GM12878 (cell line): Measurements from ENCODE around the gene AFMID. TPM values are rescaled to one million over a fixed set of nuclear protein-coding genes. Genes with fewer than 3 reads are reported as not detected.
"Not testable (repeated sequence)": the region's sequence is repeated elsewhere in the genome, so short reads cannot be mapped to it uniquely, and the experiment has no call there.

ENCODE experiments used
- ATAC-seq: fragments of 200-7000 bp; cut with Tn5 transposase; 3 replicates; pipeline ENCODE4 v1.9.1; 2020; ENCODE audit warnings: mild to moderate bottlenecking, moderate library complexity
- BruUV-seq: library from RNA; stranded (reverse); fragments of 400-500 nt; replicated peaks from 2 replicates; lab custom pipeline; 2021; lab: Mats Ljungman, UMichigan
- CTCF ChIA-PET: fragments of 300-600 bp; sonication (Branson Sonifier 250); formaldehyde crosslinking; extraction: SDS; loops from one replicate; lab custom pipeline; 2021; ENCODE audit warnings: inconsistent platforms; lab: Yijun Ruan, JAX
- POLR2A ChIA-PET: fragments of 350-600 bp; formaldehyde crosslinking; extraction: SDS; loops from one replicate; lab custom pipeline; 2021; ENCODE audit warnings: inconsistent platforms; lab: Charles Lee
- RAD21 ChIA-PET: fragments of 300-600 bp; sonication (Branson Sonifier 250); formaldehyde crosslinking; loops from one replicate; lab custom pipeline; 2023; ENCODE audit warnings: antibody characterized with exemption; ENCODE audit not compliant: unreplicated experiment; lab: Charles Lee
- SMC1A ChIA-PET: fragments of 300-600 bp; sonication (Branson Sonifier 250); formaldehyde crosslinking; loops from one replicate; lab custom pipeline; 2023; ENCODE audit not compliant: unreplicated experiment, uncharacterized antibody; lab: Charles Lee
- DNase-seq: peaks from one replicate; pipeline ENCODE4 v3.0.0-alpha.2; 2011; ENCODE audit warnings: low read depth, low spot score
- FAIRE-seq: peaks from 3 replicates; lab custom pipeline; 2011; peaks lifted over from hg19 to GRCh38; lab: Jason Lieb, UNC
- H2AFZ ChIP-seq: 2 replicates; pipeline ENCODE4 v1.6.0; 2011; ENCODE audit warnings: low read depth, low read length, control low read depth; ENCODE audit not compliant: control insufficient read depth
- H3K27ac ChIP-seq: 2 replicates; pipeline ENCODE4 v1.5.1; 2011; ENCODE audit warnings: control low read depth; ENCODE audit not compliant: control insufficient read depth, insufficient read depth
- H3K27me3 ChIP-seq, 2 experiments: replicated peaks in 1 of 2; 2 replicates each; pipeline versions ENCODE4 v1.6.0 to v1.6.1; 2011; ENCODE audit warnings: low read length in 1 of 2; ENCODE audit not compliant: control insufficient read depth in 2 of 2, insufficient read depth in 2 of 2
- H3K36me3 ChIP-seq, 2 experiments: 2 replicates each; pipeline ENCODE4 v1.5.1; 2011; ENCODE audit warnings: low read length in 1 of 2; ENCODE audit not compliant: control insufficient read depth in 2 of 2, insufficient read depth in 2 of 2
- H3K4me1 ChIP-seq: 2 replicates; pipeline ENCODE4 v1.6.1; 2011; ENCODE audit warnings: mild to moderate bottlenecking, low read length, moderate library complexity, mixed read lengths; ENCODE audit not compliant: control insufficient read depth, insufficient read depth
- H3K4me2 ChIP-seq: 2 replicates; pipeline ENCODE4 v1.6.0; 2011; ENCODE audit warnings: control low read depth; ENCODE audit not compliant: control insufficient read depth, insufficient read depth
- H3K4me3 ChIP-seq: fragments of 200-600 bp; sonication (generic); 2 replicates; pipeline ENCODE4 v1.5.1; 2016
- H3K79me2 ChIP-seq: 2 replicates; pipeline ENCODE4 v1.6.0; 2011; ENCODE audit warnings: low read length; ENCODE audit not compliant: control insufficient read depth, insufficient read depth
- H3K9ac ChIP-seq: 2 replicates; pipeline ENCODE4 v1.8.0; 2011; ENCODE audit warnings: low read length, control low read depth, mixed read lengths; ENCODE audit not compliant: control insufficient read depth, insufficient read depth
- H3K9me3 ChIP-seq: replicated peaks from 3 replicates; pipeline ENCODE4 v1.5.1; 2011; ENCODE audit warnings: mild to moderate bottlenecking, low read length; ENCODE audit not compliant: control insufficient read depth, insufficient read depth
- H4K20me1 ChIP-seq: 2 replicates; pipeline ENCODE4 v1.6.0; 2011; ENCODE audit not compliant: control insufficient read depth, insufficient read depth
- CBX5 ChIP-seq: sonication (generic); IDR thresholded peaks from 2 replicates; pipeline ENCODE4 v1.6.1; 2016; ENCODE audit warnings: low read depth, moderate library complexity, mild to moderate bottlenecking, inconsistent platforms
- CREB1 ChIP-seq: IDR thresholded peaks from 2 replicates; pipeline ENCODE4 v1.6.1; 2012; ENCODE audit warnings: low read depth, mild to moderate bottlenecking, inconsistent platforms
- HCFC1 ChIP-seq: fragments of 150-350 bp; IDR thresholded peaks from 2 replicates; pipeline ENCODE4 v1.6.1; 2014; ENCODE audit warnings: low read length
- MEF2B ChIP-seq: fragments of 450-650 bp; IDR thresholded peaks from 2 replicates; pipeline ENCODE4 v1.6.1; 2018; ENCODE audit warnings: mild to moderate bottlenecking, moderate library complexity; ENCODE audit not compliant: partially characterized antibody, poor library complexity, severe bottlenecking
- MTA3 ChIP-seq: IDR thresholded peaks from 2 replicates; pipeline ENCODE4 v1.6.1; 2012; ENCODE audit warnings: low read length, inconsistent platforms, borderline replicate concordance
- MYB ChIP-seq: fragments of 150-350 bp; IDR thresholded peaks from 2 replicates; pipeline ENCODE4 v1.6.1; 2014; ENCODE audit warnings: mild to moderate bottlenecking, low read depth, low read length, borderline replicate concordance
- RELA ChIP-seq: fragments of 450-650 bp; IDR thresholded peaks from 2 replicates; pipeline ENCODE4 v1.8.0; 2014; ENCODE audit warnings: borderline replicate concordance; ENCODE audit not compliant: partially characterized antibody
- RELB ChIP-seq: fragments of 450-650 bp; IDR thresholded peaks from 2 replicates; pipeline ENCODE4 v1.6.1; 2017; ENCODE audit warnings: low read depth, mild to moderate bottlenecking, moderate library complexity
- SIX5 ChIP-seq: IDR thresholded peaks from 2 replicates; pipeline ENCODE4 v1.6.1; 2011; ENCODE audit warnings: mild to moderate bottlenecking, low read depth, low read length, moderate library complexity; ENCODE audit not compliant: severe bottlenecking
- SUZ12 ChIP-seq: fragments of 200-600 bp; sonication (generic); IDR thresholded peaks from one replicate; pipeline ENCODE4 v1.6.1; 2018; ENCODE audit warnings: antibody characterized with exemption, mild to moderate bottlenecking; ENCODE audit not compliant: unreplicated experiment
- ZBTB4 ChIP-seq: fragments of 450-650 bp; formaldehyde crosslinking; IDR thresholded peaks from 2 replicates; pipeline ENCODE4 v1.4.0; 2022; ENCODE audit warnings: mild to moderate bottlenecking, moderate library complexity
- ZNF274 ChIP-seq: IDR thresholded peaks from one replicate; pipeline ENCODE4 v1.8.0; 2011; ENCODE audit not compliant: insufficient read length, insufficient read depth
- WGBS: methylation state at CpG from one replicate; pipeline ENCODE4 v1.1.6; 2016; ENCODE audit warnings: low lambda C conversion rate; ENCODE audit not compliant: insufficient replicate concordance, insufficient coverage; ENCODE audit errors: missing lambda C conversion rate; 5-methylcytosine and 5-hydroxymethylcytosine counted together
- in situ Hi-C: fragments of 300-500 bp; cut with MboI; formaldehyde crosslinking; loops from 9 replicates; pipeline ENCODE4 v1.14.3; 2018; ENCODE audit warnings: mixed read lengths
- intact Hi-C: fragments of 100-400 bp; cut with micrococcal nuclease; formaldehyde crosslinking; loops from one replicate; pipeline ENCODE4 v1.14.2; 2022; ENCODE audit not compliant: unreplicated experiment
- polyA plus RNA-seq, 11 experiments: library from polyadenylated mRNA; depleted of rRNA in 4 of 11; unstranded in 6 of 11; stranded (reverse) in 5 of 11; fragments of >200 nt; fragmentation: Nextera tagmentation in 4 of 11; fragmentation: Illumina TruSeq in 1 of 11; extraction: Ambion mirVana in 4 of 11; extraction: Trizol in 1 of 11; gene quantifications; 1 replicate in 1 of 11; 2 replicates in 10 of 11; pipeline versions ENCODE4 v1.2.1 to v1.2.3, GENCODE V29; 2011 to 2016; ENCODE audit warnings: inconsistent platforms in 2 of 11, missing spikeins in 2 of 11, low read depth in 1 of 11
- total RNA-seq, 4 experiments: library from RNA; depleted of rRNA in 3 of 4; stranded (reverse); fragments of >200 nt in 3 of 4; fragmentation: Illumina TruSeq in 1 of 4; extraction: Trizol in 1 of 4; gene quantifications; 2 replicates each; pipeline versions ENCODE4 v1.2.1 to v1.2.3, GENCODE V29; 2013 to 2021

AFMID gene
- total and polyA plus RNA-seq, 10 of the 15 experiments (the other 5 are each of a cell fraction or from before 2014, with no cell fraction given): 36.1 to 98.8 (median 51.6) TPM

GRCh38 chr17:78233678-78234077 is 46.5 kb downstream of the AFMID start (continued):
- TF ChIP-seq ZBTB4 (CRISPR knock-in tag): no peak

- no peak for TF ChIP-seq MEF2B
- no peak for TF ChIP-seq SUZ12
- TF ChIP-seq HCFC1: no peak
- no peak for TF ChIP-seq CBX5
- TF ChIP-seq RELB: no peak
- TF ChIP-seq CREB1: no peak
- TF ChIP-seq RELA: no peak
- TF ChIP-seq SIX5: no peak
- TF ChIP-seq MTA3: no peak
- no peak for TF ChIP-seq ZNF274
- no peak for TF ChIP-seq MYB
- no TSS peak for BruUV-seq
- H3K27me3 ChIP-seq: peaks cover 6 to 9% of the 10 kb centered on the region in 2 experiments; a peak in 3 of 4 replicates
- SMC1A ChIA-PET: no interaction called here
- H3K4me2 ChIP-seq: no peak overlapping the region
- no peaks in the 10 kb centered on the region for H4K20me1 ChIP-seq
- RAD21 ChIA-PET: no interaction called here
- intact Hi-C loops (no loop called here), in situ Hi-C loops (no loop called here)
- H3K79me2 ChIP-seq: no peaks in the 10 kb centered on the region
- no peaks in the 10 kb centered on the region for H3K36me3 ChIP-seq
- DNase-seq (no peak), ATAC-seq (no peak), FAIRE-seq (no peak)
- no peak overlapping the region for H2AFZ ChIP-seq
- no peaks in the 10 kb centered on the region for H3K9me3 ChIP-seq
- H3K4me1 ChIP-seq: peaks cover 2% of the 10 kb centered on the region; the same call in 1 of the 2 replicates
- WGBS: 56% methylated on average over 17 of the region's 17 CpGs
- POLR2A ChIA-PET: no interaction called here
- H3K4me3 ChIP-seq: no peak overlapping the region
- no peak overlapping the region for H3K27ac ChIP-seq
- CTCF ChIA-PET: interaction anchor here (1.0 kb wide), 1 partner anchor 149 kb away, joined by 3 read pairs; no protein-coding TSS in a partner anchor
- H3K9ac ChIP-seq: no peak overlapping the region
Measured at GRCh38 chr17:78234261-78234865, 47.2 kb downstream of the AFMID start.

GRCh38 chr17:78235022-78235421 is 47.9 kb downstream of the AFMID start:
- H3K9ac ChIP-seq, H3K4me3 ChIP-seq, H3K36me3 ChIP-seq, H2AFZ ChIP-seq, H3K9me3 ChIP-seq, in situ Hi-C loops, H4K20me1 ChIP-seq, ATAC-seq, H3K4me1 ChIP-seq, H3K27ac ChIP-seq, SMC1A ChIA-PET, intact Hi-C loops, RAD21 ChIA-PET, POLR2A ChIA-PET, H3K79me2 ChIP-seq, H3K27me3 ChIP-seq, BruUV-seq, DNase-seq, FAIRE-seq, H3K4me2 ChIP-seq: not testable (repeated sequence)
- WGBS: 80% methylated on average over 5 of the region's 6 CpGs
- CTCF ChIA-PET: interaction anchor here (1.0 kb wide), 1 partner anchor 150 kb away, joined by 3 read pairs; no protein-coding TSS in a partner anchor
